AG04449 (cell line): ENCODE results near the gene SLC17A7.

Experiments used
- CTCF ChIA-PET: fragments of 350-600 bp; formaldehyde crosslinking; extraction: SDS; loops from one replicate; lab custom pipeline; 2021; ENCODE audit warnings: antibody characterized with exemption; lab: Yijun Ruan, JAX
- POLR2A ChIA-PET: fragments of 400-600, 350-600 bp; formaldehyde crosslinking; extraction: SDS; loops from one replicate; lab custom pipeline; 2020; ENCODE audit warnings: antibody characterized with exemption, inconsistent platforms; lab: Yijun Ruan, JAX
- DNase-seq: peaks from one replicate; pipeline ENCODE4 v3.0.0-alpha.2; 2010; ENCODE audit warnings: low read depth, low spot score
- H3K4me3 ChIP-seq: 2 replicates; pipeline ENCODE4 v1.5.1; 2011; ENCODE audit warnings: low read depth, mild to moderate bottlenecking, control low read depth, low read length
- CTCF ChIP-seq: IDR thresholded peaks from one replicate; pipeline ENCODE4 v1.5.1; 2011; ENCODE audit warnings: mild to moderate bottlenecking, moderate library complexity, low read length, control low read depth, inconsistent platforms; ENCODE audit not compliant: insufficient read depth; ENCODE audit errors: missing control alignments

The SLC17A7 gene

GRCh38 chr19:49408816-49409440 lies 32.4 kb downstream of the SLC17A7 start:
- TF ChIP-seq CTCF = no peak
- POLR2A ChIA-PET = no interaction called here
- no peak overlapping the region for H3K4me3 ChIP-seq
- no peak for DNase-seq
- CTCF ChIA-PET = interaction anchor here (1.3 kb wide), 2 partner anchors 10 to 64 kb away, joined by 3 read pairs; no protein-coding TSS in a partner anchor

GRCh38 chr19:49407482-49408015 lies 33.8 kb downstream of the SLC17A7 start:
- no peak for TF ChIP-seq CTCF
- ChIA-PET POLR2A (no interaction called here), CTCF (interaction anchor here (0.7 to 2.2 kb wide), 4 partner anchors 16 to 37 kb away, joined by 3 to 13 read pairs (median 4); no protein-coding TSS in a partner anchor)
- no peak for DNase-seq
- no peak overlapping the region for H3K4me3 ChIP-seq

- TF ChIP-seq CTCF = no peak
- DNase-seq = no peak
- CTCF ChIA-PET = interaction anchor here (0.7 to 2.2 kb wide), 4 partner anchors 16 to 38 kb away, joined by 3 to 13 read pairs (median 4); no protein-coding TSS in a partner anchor
- POLR2A ChIA-PET = no interaction called here
- H3K4me3 ChIP-seq = no peak overlapping the region
Measured at GRCh38 chr19:49407079-49407478, 34.2 kb downstream of the SLC17A7 start.

GRCh38 chr19:49403404-49404187 lies 37.7 kb downstream of the SLC17A7 start:
- no peak overlapping the region for H3K4me3 ChIP-seq
- TF ChIP-seq CTCF = no peak
- ChIA-PET CTCF (interaction anchor here (0.7 to 1.4 kb wide), 3 partner anchors 10 to 616 kb away, joined by 3 to 5 read pairs (median 4); no protein-coding TSS in a partner anchor), POLR2A (no interaction called here)
- DNase-seq = no peak

- no peak for TF ChIP-seq CTCF
- H3K4me3 ChIP-seq = no peak overlapping the region
- no peak for DNase-seq
- ChIA-PET POLR2A (no interaction called here), CTCF (no interaction called here)
Measured at GRCh38 chr19:49400029-49400428, 41.3 kb downstream of the SLC17A7 start.

GRCh38 chr19:49398931-49399330 lies 42.4 kb downstream of the SLC17A7 start:
- CTCF ChIA-PET = interaction anchor here (0.7 kb wide), 1 partner anchor 47 kb away, joined by 3 read pairs; no protein-coding TSS in a partner anchor
- DNase-seq = no peak
- H3K4me3 ChIP-seq = no peak overlapping the region
- POLR2A ChIA-PET = interaction anchor here (0.6 kb wide), 1 partner anchor 26 kb away, joined by 3 read pairs; no protein-coding TSS in a partner anchor
- TF ChIP-seq CTCF = no peak
